Measurements from ENCODE around the gene PCDHB10.
"Not testable (repeated sequence)": the region's sequence is repeated elsewhere in the genome, so short reads cannot be mapped to it uniquely, and the experiment has no call there.

The PCDHB10 gene

GRCh38 chr5:141186897-141187512 lies 5.1 kb upstream of the PCDHB10 start, which contains the start of gene PCDHB9:
TSS of gene PCDHB9 (plus strand) at chr5:141187161. CDS start at chr5:141187319, 158 bp downstream.
- peak; percentile 82 for ATAC-seq
- no peak for TF ChIP-seq ZNF565 (CRISPR knock-in tag; conservative IDR thresholded peaks at IDR 0.05; ENCODE audit: low read depth)
- TF ChIP-seq ZFP30 (CRISPR knock-in tag; IDR thresholded peaks at IDR 0.05): no peak
- TF ChIP-seq ARNTL (CRISPR knock-in tag; IDR thresholded peaks at IDR 0.05; ENCODE audit: borderline replicate concordance, low read depth): no peak
- no peak for TF ChIP-seq RARB (CRISPR knock-in tag; IDR thresholded peaks at IDR 0.05)
- TF ChIP-seq, protein P1, sequence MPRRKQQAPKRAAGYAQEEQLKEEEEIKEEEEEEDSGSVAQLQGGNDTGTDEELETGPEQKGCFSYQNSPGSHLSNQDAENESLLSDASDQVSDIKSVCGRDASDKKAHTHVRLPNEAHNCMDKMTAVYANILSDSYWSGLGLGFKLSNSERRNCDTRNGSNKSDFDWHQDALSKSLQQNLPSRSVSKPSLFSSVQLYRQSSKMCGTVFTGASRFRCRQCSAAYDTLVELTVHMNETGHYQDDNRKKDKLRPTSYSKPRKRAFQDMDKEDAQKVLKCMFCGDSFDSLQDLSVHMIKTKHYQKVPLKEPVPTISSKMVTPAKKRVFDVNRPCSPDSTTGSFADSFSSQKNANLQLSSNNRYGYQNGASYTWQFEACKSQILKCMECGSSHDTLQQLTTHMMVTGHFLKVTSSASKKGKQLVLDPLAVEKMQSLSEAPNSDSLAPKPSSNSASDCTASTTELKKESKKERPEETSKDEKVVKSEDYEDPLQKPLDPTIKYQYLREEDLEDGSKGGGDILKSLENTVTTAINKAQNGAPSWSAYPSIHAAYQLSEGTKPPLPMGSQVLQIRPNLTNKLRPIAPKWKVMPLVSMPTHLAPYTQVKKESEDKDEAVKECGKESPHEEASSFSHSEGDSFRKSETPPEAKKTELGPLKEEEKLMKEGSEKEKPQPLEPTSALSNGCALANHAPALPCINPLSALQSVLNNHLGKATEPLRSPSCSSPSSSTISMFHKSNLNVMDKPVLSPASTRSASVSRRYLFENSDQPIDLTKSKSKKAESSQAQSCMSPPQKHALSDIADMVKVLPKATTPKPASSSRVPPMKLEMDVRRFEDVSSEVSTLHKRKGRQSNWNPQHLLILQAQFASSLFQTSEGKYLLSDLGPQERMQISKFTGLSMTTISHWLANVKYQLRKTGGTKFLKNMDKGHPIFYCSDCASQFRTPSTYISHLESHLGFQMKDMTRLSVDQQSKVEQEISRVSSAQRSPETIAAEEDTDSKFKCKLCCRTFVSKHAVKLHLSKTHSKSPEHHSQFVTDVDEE (CRISPR knock-in tag; IDR thresholded peaks at IDR 0.05): no peak
- TF ChIP-seq, protein P2, sequence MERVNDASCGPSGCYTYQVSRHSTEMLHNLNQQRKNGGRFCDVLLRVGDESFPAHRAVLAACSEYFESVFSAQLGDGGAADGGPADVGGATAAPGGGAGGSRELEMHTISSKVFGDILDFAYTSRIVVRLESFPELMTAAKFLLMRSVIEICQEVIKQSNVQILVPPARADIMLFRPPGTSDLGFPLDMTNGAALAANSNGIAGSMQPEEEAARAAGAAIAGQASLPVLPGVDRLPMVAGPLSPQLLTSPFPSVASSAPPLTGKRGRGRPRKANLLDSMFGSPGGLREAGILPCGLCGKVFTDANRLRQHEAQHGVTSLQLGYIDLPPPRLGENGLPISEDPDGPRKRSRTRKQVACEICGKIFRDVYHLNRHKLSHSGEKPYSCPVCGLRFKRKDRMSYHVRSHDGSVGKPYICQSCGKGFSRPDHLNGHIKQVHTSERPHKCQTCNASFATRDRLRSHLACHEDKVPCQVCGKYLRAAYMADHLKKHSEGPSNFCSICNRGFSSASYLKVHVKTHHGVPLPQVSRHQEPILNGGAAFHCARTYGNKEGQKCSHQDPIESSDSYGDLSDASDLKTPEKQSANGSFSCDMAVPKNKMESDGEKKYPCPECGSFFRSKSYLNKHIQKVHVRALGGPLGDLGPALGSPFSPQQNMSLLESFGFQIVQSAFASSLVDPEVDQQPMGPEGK (CRISPR knock-in tag; IDR thresholded peaks at IDR 0.05; ENCODE audit: borderline replicate concordance): no peak
- TF ChIP-seq ISL1 (CRISPR knock-in tag; IDR thresholded peaks at IDR 0.05): no peak
- no peak for TF ChIP-seq SNAI2 (CRISPR knock-in tag; IDR thresholded peaks at IDR 0.05)
- TF ChIP-seq CREB5 (CRISPR knock-in tag; IDR thresholded peaks at IDR 0.05; ENCODE audit: low read depth): no peak
- TF ChIP-seq ESRRG (CRISPR knock-in tag; IDR thresholded peaks at IDR 0.05): no peak
- TF ChIP-seq CSDC2 (CRISPR knock-in tag; IDR thresholded peaks at IDR 0.05): no peak
- no peak for TF ChIP-seq ZC3H10 (CRISPR knock-in tag; IDR thresholded peaks at IDR 0.05)
- TF ChIP-seq ZNF8 (CRISPR knock-in tag; IDR thresholded peaks at IDR 0.05): no peak

DNA sequence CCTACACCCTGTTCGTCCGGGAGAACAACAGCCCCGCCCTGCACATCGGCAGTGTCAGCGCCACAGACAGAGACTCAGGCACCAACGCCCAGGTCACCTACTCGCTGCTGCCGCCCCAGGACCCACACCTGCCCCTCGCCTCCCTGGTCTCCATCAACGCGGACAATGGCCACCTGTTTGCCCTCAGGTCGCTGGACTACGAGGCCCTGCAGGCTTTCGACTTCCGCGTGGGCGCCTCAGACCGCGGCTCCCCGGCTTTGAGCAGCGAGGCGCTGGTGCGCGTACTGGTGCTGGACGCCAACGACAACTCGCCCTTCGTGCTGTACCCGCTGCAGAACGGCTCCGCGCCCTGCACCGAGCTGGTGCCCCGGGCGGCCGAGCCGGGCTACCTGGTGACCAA lies 3.5 kb upstream of the PCDHB10 start:
- ATAC-seq: not testable (repeated sequence)

GRCh38 chr5:141189131-141189530 lies 3.0 kb upstream of the PCDHB10 start:
- not testable (repeated sequence) for ATAC-seq

DNA sequence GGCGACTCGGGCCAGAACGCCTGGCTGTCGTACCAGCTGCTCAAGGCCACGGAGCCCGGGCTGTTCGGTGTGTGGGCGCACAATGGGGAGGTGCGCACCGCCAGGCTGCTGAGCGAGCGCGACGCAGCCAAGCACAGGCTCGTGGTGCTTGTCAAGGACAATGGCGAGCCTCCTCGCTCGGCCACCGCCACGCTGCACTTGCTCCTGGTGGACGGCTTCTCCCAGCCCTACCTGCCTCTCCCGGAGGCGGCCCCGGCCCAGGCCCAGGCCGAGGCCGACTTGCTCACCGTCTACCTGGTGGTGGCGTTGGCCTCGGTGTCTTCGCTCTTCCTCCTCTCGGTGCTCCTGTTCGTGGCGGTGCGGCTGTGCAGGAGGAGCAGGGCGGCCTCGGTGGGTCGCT lies 2.2 kb downstream of the PCDHB10 start:
- not testable (repeated sequence) for ATAC-seq

- no peak for ATAC-seq
- TF ChIP-seq ARNTL (CRISPR knock-in tag; IDR thresholded peaks at IDR 0.05; ENCODE audit: borderline replicate concordance, low read depth): no peak
- TF ChIP-seq TOX (CRISPR knock-in tag; IDR thresholded peaks at IDR 0.05; ENCODE audit: borderline replicate concordance): no peak
- TF ChIP-seq ESRRG (CRISPR knock-in tag; IDR thresholded peaks at IDR 0.05): no peak
- no peak for TF ChIP-seq ZNF8 (CRISPR knock-in tag; IDR thresholded peaks at IDR 0.05)
- no peak for TF ChIP-seq CSRNP3 (CRISPR knock-in tag; IDR thresholded peaks at IDR 0.05)
Observed at GRCh38 chr5:141196363-141196762, 4.2 kb downstream of the PCDHB10 start.

DNA sequence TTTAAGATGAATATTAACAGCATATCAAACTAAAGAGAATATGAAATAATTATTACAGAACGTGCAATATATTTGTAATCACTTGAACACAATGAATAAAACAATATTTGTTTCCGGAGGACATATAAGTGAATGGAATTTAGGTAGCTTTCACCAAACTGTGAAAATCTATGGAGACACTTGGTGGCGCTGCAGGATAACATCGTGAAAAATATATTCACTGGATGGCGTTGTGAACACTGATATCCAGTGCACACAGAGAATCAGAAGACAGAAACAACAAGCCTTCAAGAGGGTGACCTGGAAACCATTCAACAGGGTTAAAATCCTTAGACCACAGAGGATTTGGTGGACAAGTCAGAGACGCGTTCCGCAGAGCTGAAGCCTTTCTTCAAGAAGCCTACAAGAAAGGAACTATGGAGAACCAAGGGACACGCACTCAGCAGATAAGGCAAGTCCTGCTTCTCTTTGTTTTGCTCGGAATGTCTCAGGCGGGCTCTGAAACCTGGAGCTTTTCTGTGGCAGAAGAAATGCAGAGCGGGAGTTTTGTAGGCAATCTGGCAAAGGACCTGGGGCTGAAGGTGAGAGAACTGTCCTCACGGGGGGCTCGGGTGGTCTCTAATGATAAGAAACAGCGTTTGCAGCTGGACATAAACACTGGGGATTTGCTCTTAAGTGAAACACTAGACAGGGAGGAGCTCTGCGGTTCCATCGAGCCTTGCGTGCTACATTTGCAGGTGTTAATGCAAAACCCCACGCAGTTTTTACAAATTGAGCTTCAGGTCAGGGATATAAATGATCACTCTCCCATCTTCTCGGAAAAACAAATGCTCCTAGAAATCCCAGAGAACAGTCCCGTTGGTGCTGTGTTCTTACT lies 7.4 kb downstream of the PCDHB10 start, which contains the start of gene PCDHB11:
PCDHB11 (plus strand) TSS at position 269 of the 877 bp plus-strand sequence; CDS start at position 417, 148 bp downstream.
- ATAC-seq: no peak
- TF ChIP-seq ZFP3 (CRISPR knock-in tag; IDR thresholded peaks at IDR 0.05) (no peak), CSRNP3 (CRISPR knock-in tag; IDR thresholded peaks at IDR 0.05) (no peak), RARB (CRISPR knock-in tag; IDR thresholded peaks at IDR 0.05) (no peak), TOX (CRISPR knock-in tag; IDR thresholded peaks at IDR 0.05; ENCODE audit: borderline replicate concordance) (no peak), ZC3H10 (CRISPR knock-in tag; IDR thresholded peaks at IDR 0.05) (no peak), CREB5 (CRISPR knock-in tag; IDR thresholded peaks at IDR 0.05; ENCODE audit: low read depth) (no peak), PPARA (CRISPR knock-in tag; IDR thresholded peaks at IDR 0.05; ENCODE audit: borderline replicate concordance) (no peak), POU6F1 (CRISPR knock-in tag; IDR thresholded peaks at IDR 0.05; ENCODE audit: borderline replicate concordance, low read depth) (no peak), ZNF8 (CRISPR knock-in tag; IDR thresholded peaks at IDR 0.05) (no peak), SNAI2 (CRISPR knock-in tag; IDR thresholded peaks at IDR 0.05) (no peak)
